Hepatocyte (in vitro differentiated cells): Measurements from ENCODE around the gene SH3GL2. TPM values are rescaled to one million over a fixed set of nuclear protein-coding genes. Genes with fewer than 3 reads are reported as not detected.

Experiments used
- DNase-seq: peaks from one replicate; pipeline ENCODE4 v3.0.0-alpha.2; 2016; ENCODE audit warnings: low spot score
- H2AFZ ChIP-seq: fragments of 200-600 bp; sonication (generic); 2 replicates; pipeline ENCODE4 v1.6.0; 2016; ENCODE audit warnings: antibody characterized with exemption, mild to moderate bottlenecking
- H3K27ac ChIP-seq: fragments of 200-600 bp; sonication (generic); 2 replicates; pipeline ENCODE4 v1.5.1; 2016; ENCODE audit warnings: mild to moderate bottlenecking
- H3K27me3 ChIP-seq: fragments of 200-600 bp; sonication (generic); 2 replicates; pipeline ENCODE4 v1.6.1; 2016
- H3K36me3 ChIP-seq: fragments of 200-600 bp; sonication (generic); replicated peaks from 2 replicates; pipeline ENCODE4 v1.5.1; 2016; ENCODE audit warnings: low read depth; ENCODE audit not compliant: insufficient read depth
- H3K4me1 ChIP-seq: fragments of 200-600 bp; sonication (generic); 2 replicates; pipeline ENCODE4 v1.5.1; 2016; ENCODE audit warnings: mild to moderate bottlenecking, moderate library complexity; ENCODE audit not compliant: insufficient read depth
- H3K4me2 ChIP-seq: fragments of 200-600 bp; sonication (generic); 2 replicates; pipeline ENCODE4 v1.6.0; 2016
- H3K4me3 ChIP-seq: fragments of 200-600 bp; sonication (generic); 2 replicates; pipeline ENCODE4 v1.5.1; 2016; ENCODE audit warnings: mild to moderate bottlenecking
- H3K79me2 ChIP-seq: fragments of 200-600 bp; sonication (generic); 2 replicates; pipeline ENCODE4 v1.6.0; 2017; ENCODE audit warnings: mild to moderate bottlenecking
- H3K9me2 ChIP-seq: fragments of 200-600 bp; sonication (generic); replicated peaks from 2 replicates; pipeline ENCODE4 v1.6.0; 2017; ENCODE audit warnings: mild to moderate bottlenecking; ENCODE audit not compliant: insufficient read depth
- H3K9me3 ChIP-seq: fragments of 200-600 bp; sonication (generic); 2 replicates; pipeline ENCODE4 v1.5.1; 2016; ENCODE audit warnings: low read depth, mild to moderate bottlenecking
- H4K20me1 ChIP-seq: fragments of 200-600 bp; sonication (generic); 2 replicates; pipeline ENCODE4 v1.6.0; 2016; ENCODE audit warnings: mild to moderate bottlenecking; ENCODE audit not compliant: insufficient read depth, poor library complexity, severe bottlenecking
- EZH2 ChIP-seq: fragments of 200-600 bp; sonication (generic); IDR thresholded peaks from 2 replicates; pipeline ENCODE4 v1.6.1; 2016; ENCODE audit warnings: antibody characterized with exemption, mild to moderate bottlenecking, borderline replicate concordance
- EZH2phosphoT487 ChIP-seq: fragments of 200-600 bp; sonication (generic); IDR thresholded peaks from one replicate; pipeline ENCODE4 v1.6.1; 2018; ENCODE audit warnings: antibody characterized with exemption, mild to moderate bottlenecking, low read depth, moderate library complexity; ENCODE audit not compliant: unreplicated experiment, severe bottlenecking
- WGBS: methylation state at CpG from one replicate; pipeline ENCODE4 v1.1.6; 2016; ENCODE audit warnings: low lambda C conversion rate; ENCODE audit errors: missing lambda C conversion rate; 5-methylcytosine and 5-hydroxymethylcytosine counted together
- polyA plus RNA-seq: library from polyadenylated mRNA; unstranded; fragments of >200 nt; fragmentation: Nextera tagmentation; extraction: Ambion mirVana; gene quantifications from 2 replicates; pipeline ENCODE4 v1.2.1, GENCODE V29; 2016
- total RNA-seq: library from RNA; depleted of rRNA; stranded (reverse); fragments of >200 nt; gene quantifications from 2 replicates; pipeline ENCODE4 v1.2.3, GENCODE V29; 2014
- TF ChIP-seq, protein P1 (sequence below): fragments of 200-600 bp; sonication (generic); IDR thresholded peaks from 2 replicates; pipeline ENCODE4 v1.5.1; 2016; ENCODE audit warnings: antibody characterized with exemption, mild to moderate bottlenecking; ENCODE audit not compliant: poor library complexity

Gene SH3GL2
- total and polyA plus RNA-seq, 2 experiments from 2014 or later = 2.8 to 5.8 TPM

DNA sequence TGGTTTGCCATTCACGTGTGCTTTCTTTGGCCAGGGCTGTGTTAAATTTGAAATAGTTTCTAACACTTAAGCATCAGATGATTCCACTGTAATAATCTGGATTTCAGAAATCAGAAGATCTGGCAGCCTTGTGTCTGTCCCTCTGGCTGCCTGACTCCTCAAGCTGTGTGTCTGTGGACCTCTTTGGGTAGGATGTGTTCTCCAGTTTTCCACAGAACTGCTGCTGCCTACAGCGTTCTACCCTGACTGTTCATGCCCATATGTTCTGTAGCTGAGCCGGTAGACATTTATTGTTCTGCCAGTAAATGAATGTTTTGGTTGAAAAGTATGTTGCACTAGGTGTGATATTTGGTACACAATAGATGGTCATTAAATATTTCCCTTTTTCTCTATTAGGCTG, 81.3 kb downstream of the SH3GL2 start:
- Histone ChIP-seq H3K36me3 (no peaks in the 10 kb centered on the region), H3K4me1 (no peaks in the 10 kb centered on the region), H3K4me3 (no peak overlapping the region), H3K79me2 (no peaks in the 10 kb centered on the region), H3K27me3 (peaks cover 3% of the 10 kb centered on the region), H3K27ac (no peak overlapping the region), H3K9me3 (no peaks in the 10 kb centered on the region), H3K4me2 (no peak overlapping the region), H3K9me2 (no peaks in the 10 kb centered on the region), H4K20me1 (no peaks in the 10 kb centered on the region), H2AFZ (no peak overlapping the region)
- TF ChIP-seq, protein P1, sequence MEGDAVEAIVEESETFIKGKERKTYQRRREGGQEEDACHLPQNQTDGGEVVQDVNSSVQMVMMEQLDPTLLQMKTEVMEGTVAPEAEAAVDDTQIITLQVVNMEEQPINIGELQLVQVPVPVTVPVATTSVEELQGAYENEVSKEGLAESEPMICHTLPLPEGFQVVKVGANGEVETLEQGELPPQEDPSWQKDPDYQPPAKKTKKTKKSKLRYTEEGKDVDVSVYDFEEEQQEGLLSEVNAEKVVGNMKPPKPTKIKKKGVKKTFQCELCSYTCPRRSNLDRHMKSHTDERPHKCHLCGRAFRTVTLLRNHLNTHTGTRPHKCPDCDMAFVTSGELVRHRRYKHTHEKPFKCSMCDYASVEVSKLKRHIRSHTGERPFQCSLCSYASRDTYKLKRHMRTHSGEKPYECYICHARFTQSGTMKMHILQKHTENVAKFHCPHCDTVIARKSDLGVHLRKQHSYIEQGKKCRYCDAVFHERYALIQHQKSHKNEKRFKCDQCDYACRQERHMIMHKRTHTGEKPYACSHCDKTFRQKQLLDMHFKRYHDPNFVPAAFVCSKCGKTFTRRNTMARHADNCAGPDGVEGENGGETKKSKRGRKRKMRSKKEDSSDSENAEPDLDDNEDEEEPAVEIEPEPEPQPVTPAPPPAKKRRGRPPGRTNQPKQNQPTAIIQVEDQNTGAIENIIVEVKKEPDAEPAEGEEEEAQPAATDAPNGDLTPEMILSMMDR = no peak
- TF ChIP-seq EZH2 (no peak), EZH2phosphoT487 (no peak)
- no peak for DNase-seq
- WGBS = 91% methylated on average over 3 of the region's 3 CpGs

DNA sequence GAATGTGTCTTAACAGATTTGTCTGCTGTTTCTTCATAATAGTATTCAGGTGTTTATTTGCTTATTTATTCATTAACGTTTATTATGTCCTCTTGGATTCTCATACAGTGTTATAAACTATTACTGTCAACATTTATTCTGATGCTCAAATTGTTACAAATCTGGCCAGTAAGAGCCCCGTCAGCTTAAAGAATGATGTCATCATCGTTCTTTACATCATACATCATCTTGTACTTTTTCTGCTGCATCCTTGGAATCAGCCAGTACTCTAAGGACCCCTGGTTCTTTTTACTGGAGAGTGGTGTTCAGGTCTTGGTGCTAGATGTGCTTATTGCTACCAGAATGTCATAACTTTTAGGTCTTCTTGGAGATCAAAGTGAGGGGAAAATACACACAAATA, 86.6 kb downstream of the SH3GL2 start:
- H3K4me2 ChIP-seq = no peak overlapping the region
- H3K36me3 ChIP-seq = no peaks in the 10 kb centered on the region
- no peaks in the 10 kb centered on the region for H3K9me2 ChIP-seq
- no peak overlapping the region for H3K4me3 ChIP-seq
- no peak overlapping the region for H2AFZ ChIP-seq
- no peaks in the 10 kb centered on the region for H3K79me2 ChIP-seq
- H3K27ac ChIP-seq = no peak overlapping the region
- no peaks in the 10 kb centered on the region for H3K27me3 ChIP-seq
- no peaks in the 10 kb centered on the region for H3K9me3 ChIP-seq
- no peak for TF ChIP-seq EZH2
- TF ChIP-seq, protein P1 = no peak
- TF ChIP-seq EZH2phosphoT487 = no peak
- H3K4me1 ChIP-seq = no peaks in the 10 kb centered on the region
- no peaks in the 10 kb centered on the region for H4K20me1 ChIP-seq
- no peak for DNase-seq
- WGBS = 87% methylated on average over 3 of the region's 3 CpGs

DNA sequence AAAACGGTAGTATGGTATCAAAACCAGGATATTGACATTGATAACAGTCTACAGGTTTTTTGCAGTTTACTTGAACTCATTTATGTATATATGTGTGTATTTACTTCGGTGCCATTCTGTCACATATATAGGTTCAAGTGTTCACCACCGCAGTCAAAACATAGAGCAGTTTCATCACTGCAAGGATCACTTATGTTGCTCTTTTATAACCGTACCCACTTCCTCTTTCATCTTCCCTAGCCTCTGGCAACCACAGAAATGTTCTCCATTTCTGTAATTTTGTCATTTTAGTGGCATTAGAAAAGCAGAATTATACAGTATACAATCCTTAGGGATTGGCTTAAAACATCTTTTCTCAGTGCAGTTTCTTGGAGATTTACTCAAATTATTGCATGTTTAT, 90.3 kb downstream of the SH3GL2 start:
- H3K4me1 ChIP-seq = no peaks in the 10 kb centered on the region
- DNase-seq = no peak
- 85% methylated on average over 4 of the region's 4 CpGs for WGBS
- no peak overlapping the region for H3K4me2 ChIP-seq
- no peaks in the 10 kb centered on the region for H3K9me2 ChIP-seq
- H3K27ac ChIP-seq = no peak overlapping the region
- H3K4me3 ChIP-seq = no peak overlapping the region
- H4K20me1 ChIP-seq = no peaks in the 10 kb centered on the region
- H3K27me3 ChIP-seq = no peaks in the 10 kb centered on the region
- no peaks in the 10 kb centered on the region for H3K36me3 ChIP-seq
- TF ChIP-seq EZH2 (no peak), EZH2phosphoT487 (no peak)
- H3K79me2 ChIP-seq = no peaks in the 10 kb centered on the region
- no peak overlapping the region for H2AFZ ChIP-seq
- H3K9me3 ChIP-seq = no peaks in the 10 kb centered on the region

DNA sequence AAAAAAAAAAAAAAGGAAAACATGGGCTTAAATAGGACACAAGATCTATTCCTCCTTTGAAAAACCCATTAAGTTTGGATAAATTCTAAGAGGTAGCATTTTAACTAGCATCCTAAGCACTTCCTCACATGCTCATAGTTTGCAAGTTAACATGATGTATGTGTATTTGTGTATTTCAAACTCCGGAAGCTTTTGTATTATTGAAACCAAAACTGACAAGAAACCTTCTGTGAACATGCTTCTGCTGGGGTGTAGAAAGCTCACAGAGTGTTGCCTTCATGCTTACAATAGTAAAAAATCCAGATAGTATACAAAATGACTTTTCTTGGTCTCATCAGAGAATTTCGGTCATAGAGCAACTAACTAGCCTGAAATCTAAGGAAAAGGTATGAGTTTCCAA, 103.8 kb downstream of the SH3GL2 start:
- H3K27ac ChIP-seq = no peak overlapping the region
- 87% methylated on average over 2 of the region's 2 CpGs for WGBS
- no peaks in the 10 kb centered on the region for H3K27me3 ChIP-seq
- TF ChIP-seq, protein P1 = no peak
- no peak for TF ChIP-seq EZH2phosphoT487
- TF ChIP-seq EZH2 = no peak
- H3K9me3 ChIP-seq = no peaks in the 10 kb centered on the region
- no peak for DNase-seq
- no peak overlapping the region for H2AFZ ChIP-seq
- H3K36me3 ChIP-seq = no peaks in the 10 kb centered on the region
- H3K9me2 ChIP-seq = no peaks in the 10 kb centered on the region
- H3K4me1 ChIP-seq = no peaks in the 10 kb centered on the region
- no peak overlapping the region for H3K4me2 ChIP-seq
- no peaks in the 10 kb centered on the region for H3K79me2 ChIP-seq
- no peaks in the 10 kb centered on the region for H4K20me1 ChIP-seq
- no peak overlapping the region for H3K4me3 ChIP-seq
